Erythroblast (primary cell): ENCODE results near the gene PAFAH1B2.

ENCODE experiments used
- GATA1 ChIP-seq: IDR thresholded peaks from 2 replicates; pipeline ENCODE4 v1.6.1; 2011; ENCODE audit warnings: low read depth, mild to moderate bottlenecking, control low read depth, low read length, moderate library complexity
- POLR2A ChIP-seq: IDR thresholded peaks from 2 replicates; pipeline ENCODE4 v1.6.1; 2011; ENCODE audit warnings: mild to moderate bottlenecking, low read length

DNA sequence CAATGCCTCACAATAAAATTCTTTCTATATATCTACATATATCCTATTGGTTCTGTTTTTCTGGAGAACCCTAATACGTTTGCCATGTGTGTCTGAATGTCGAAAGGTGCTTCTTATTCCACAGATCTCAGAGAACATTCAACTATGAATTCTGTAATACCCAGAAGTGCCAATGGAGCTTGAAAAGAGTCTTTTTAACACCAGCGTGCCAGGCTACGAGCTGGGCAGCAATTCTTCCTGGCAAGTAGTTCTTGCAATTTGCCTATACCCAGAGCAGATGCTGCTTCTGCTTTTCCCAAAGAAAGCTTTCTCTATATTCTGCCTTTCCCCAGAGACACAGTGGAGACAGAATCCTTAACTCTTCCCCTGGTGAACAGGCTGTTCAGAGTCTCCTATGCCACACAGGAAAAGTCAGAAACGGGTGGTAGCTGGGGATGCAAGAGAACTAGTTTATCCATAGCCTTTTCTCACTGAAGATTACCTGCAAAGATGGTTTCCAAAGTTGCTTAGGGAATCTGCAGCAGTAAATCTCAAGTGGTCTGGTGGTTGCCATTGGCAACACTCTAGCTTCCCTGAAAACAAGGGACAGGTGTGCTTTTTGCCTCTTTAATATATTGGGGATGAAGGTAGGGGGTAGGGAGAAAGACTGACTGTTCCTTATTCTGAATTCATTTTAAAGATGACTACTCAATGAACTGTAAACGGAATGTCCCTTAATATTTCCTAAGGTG lies 16.8 kb upstream of the PAFAH1B2 start:
- TF ChIP-seq POLR2A (no peak), GATA1 (no peak)
